HepG2 (cell line): ENCODE data around the gene OSGIN1. TPM values are rescaled to one million over a fixed set of nuclear protein-coding genes. Genes with fewer than 3 reads are reported as not detected.

Experiments
- ARNT2 ChIP-seq: sonication (generic); formaldehyde crosslinking; IDR thresholded peaks from 2 replicates; pipeline ENCODE4 v1.8.0; 2022; ENCODE audit warnings: mild to moderate bottlenecking, low read depth, missing genetic modification reagents, moderate library complexity
- CHCHD3 ChIP-seq: sonication (generic); formaldehyde crosslinking; IDR thresholded peaks from 2 replicates; pipeline ENCODE4 v1.8.0; 2022; ENCODE audit warnings: mild to moderate bottlenecking, missing genetic modification reagents, moderate library complexity
- DNMT3B ChIP-seq: conservative IDR thresholded peaks from 2 replicates; pipeline ENCODE4 v1.6.1; 2016; ENCODE audit warnings: missing biosample characterization, control low read depth
- ELF3 ChIP-seq: IDR thresholded peaks from 2 replicates; pipeline ENCODE4 v1.6.1; 2016; ENCODE audit warnings: missing genetic modification reagents, missing compliant biosample characterization
- KDM5A ChIP-seq: fragments of 200-600 bp; sonication (generic); IDR thresholded peaks from 2 replicates; pipeline ENCODE4 v1.7.0; 2018; ENCODE audit warnings: antibody characterized with exemption, mild to moderate bottlenecking, low read length, borderline replicate concordance
- MTA1 ChIP-seq: sonication (generic); formaldehyde crosslinking; IDR thresholded peaks from 2 replicates; pipeline ENCODE4 v1.4.0; 2020; ENCODE audit warnings: missing genetic modification reagents, mild to moderate bottlenecking, borderline replicate concordance
- SCMH1 ChIP-seq: sonication (generic); formaldehyde crosslinking; IDR thresholded peaks from 2 replicates; pipeline ENCODE4 v1.9.0; 2021; ENCODE audit warnings: missing genetic modification reagents, mild to moderate bottlenecking, borderline replicate concordance
- SKI ChIP-seq: fragments of 450-650 bp; IDR thresholded peaks from one replicate; pipeline ENCODE4 v1.6.1; 2018; ENCODE audit warnings: mild to moderate bottlenecking; ENCODE audit not compliant: partially characterized antibody
- ZFP36L2 ChIP-seq: sonication (generic); formaldehyde crosslinking; IDR thresholded peaks from 2 replicates; pipeline ENCODE4 v1.4.0; 2020; ENCODE audit warnings: missing genetic modification reagents
- ZNF672 ChIP-seq: sonication (generic); formaldehyde crosslinking; IDR thresholded peaks from 2 replicates; pipeline ENCODE4 v1.8.1; 2022; ENCODE audit warnings: missing genetic modification reagents
- ZNF709 ChIP-seq: sonication (generic); formaldehyde crosslinking; IDR thresholded peaks from 2 replicates; pipeline ENCODE4 v1.5.0; 2020; ENCODE audit warnings: mild to moderate bottlenecking, missing genetic modification reagents
- ZNF75D ChIP-seq: sonication (generic); formaldehyde crosslinking; IDR thresholded peaks from 2 replicates; pipeline ENCODE4 v1.8.1; 2023; ENCODE audit warnings: missing genetic modification reagents, mild to moderate bottlenecking, borderline replicate concordance
- polyA plus RNA-seq, 8 experiments: library from polyadenylated mRNA; depleted of rRNA in 3 of 8; stranded (reverse) in 7 of 8; unstranded in 1 of 8; fragments of >200 nt; fragmentation: Illumina TruSeq in 4 of 8; extraction: Trizol in 4 of 8; gene quantifications; 2 replicates each; pipeline versions ENCODE4 v1.2.1 to v1.2.3, GENCODE V29; 2011 to 2016; ENCODE audit warnings: low read depth in 4 of 8, missing spikeins in 1 of 8, mixed read lengths in 1 of 8; ENCODE audit not compliant: insufficient read depth in 1 of 8
- total RNA-seq, 5 experiments: library from RNA; depleted of rRNA; stranded (reverse); fragments of >200 nt; fragmentation: Illumina TruSeq; extraction: Trizol; gene quantifications; 2 replicates each; pipeline ENCODE4 v1.2.3, GENCODE V29; 2016; ENCODE audit warnings: low read depth in 1 of 5
- TF ChIP-seq, protein P1 (sequence below): sonication (generic); formaldehyde crosslinking; IDR thresholded peaks from one replicate; pipeline ENCODE4 v1.5.1; 2020; ENCODE audit warnings: mild to moderate bottlenecking, missing genetic modification reagents; ENCODE audit errors: not compliant biosample characterization
- TF ChIP-seq, protein P2 (sequence below): sonication (generic); formaldehyde crosslinking; IDR thresholded peaks from 2 replicates; pipeline ENCODE4 v1.4.0; 2020; ENCODE audit warnings: missing genetic modification reagents

Gene OSGIN1
- total and polyA plus RNA-seq, 2 of the 13 experiments (the other 11 are each of a cell fraction or from before 2014, with no cell fraction given), result 20.5 to 27.1 TPM

DNA sequence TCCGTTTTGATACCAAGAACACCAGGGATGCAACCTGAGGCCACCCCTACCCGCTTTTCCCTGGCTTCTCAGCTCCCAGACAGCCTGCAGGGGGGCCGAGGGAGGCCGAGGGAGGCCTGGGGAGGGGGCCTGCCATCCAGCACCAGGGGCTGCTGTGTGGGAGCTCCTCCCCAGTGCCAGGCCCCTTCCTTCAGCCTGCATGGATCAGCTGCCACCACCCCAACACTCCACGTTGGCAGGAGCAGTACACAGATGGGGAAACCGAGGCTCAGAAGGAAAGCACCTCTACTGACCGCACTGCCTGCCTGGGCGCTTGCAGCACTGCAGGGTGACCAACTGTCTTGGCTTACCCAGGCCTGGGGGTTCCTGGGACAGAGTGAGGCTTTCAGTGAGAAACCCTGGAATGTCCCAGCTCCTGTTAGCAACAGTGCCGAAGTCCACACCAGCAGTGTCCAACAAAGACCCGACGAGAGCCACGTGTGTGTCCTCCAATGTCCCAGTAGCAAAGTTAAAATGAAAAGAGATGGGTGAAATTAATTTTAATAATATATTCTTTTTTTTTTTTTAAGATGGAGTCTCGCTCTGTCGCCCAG, 5.3 kb upstream of the OSGIN1 start (continued):
- TF ChIP-seq, protein P1, sequence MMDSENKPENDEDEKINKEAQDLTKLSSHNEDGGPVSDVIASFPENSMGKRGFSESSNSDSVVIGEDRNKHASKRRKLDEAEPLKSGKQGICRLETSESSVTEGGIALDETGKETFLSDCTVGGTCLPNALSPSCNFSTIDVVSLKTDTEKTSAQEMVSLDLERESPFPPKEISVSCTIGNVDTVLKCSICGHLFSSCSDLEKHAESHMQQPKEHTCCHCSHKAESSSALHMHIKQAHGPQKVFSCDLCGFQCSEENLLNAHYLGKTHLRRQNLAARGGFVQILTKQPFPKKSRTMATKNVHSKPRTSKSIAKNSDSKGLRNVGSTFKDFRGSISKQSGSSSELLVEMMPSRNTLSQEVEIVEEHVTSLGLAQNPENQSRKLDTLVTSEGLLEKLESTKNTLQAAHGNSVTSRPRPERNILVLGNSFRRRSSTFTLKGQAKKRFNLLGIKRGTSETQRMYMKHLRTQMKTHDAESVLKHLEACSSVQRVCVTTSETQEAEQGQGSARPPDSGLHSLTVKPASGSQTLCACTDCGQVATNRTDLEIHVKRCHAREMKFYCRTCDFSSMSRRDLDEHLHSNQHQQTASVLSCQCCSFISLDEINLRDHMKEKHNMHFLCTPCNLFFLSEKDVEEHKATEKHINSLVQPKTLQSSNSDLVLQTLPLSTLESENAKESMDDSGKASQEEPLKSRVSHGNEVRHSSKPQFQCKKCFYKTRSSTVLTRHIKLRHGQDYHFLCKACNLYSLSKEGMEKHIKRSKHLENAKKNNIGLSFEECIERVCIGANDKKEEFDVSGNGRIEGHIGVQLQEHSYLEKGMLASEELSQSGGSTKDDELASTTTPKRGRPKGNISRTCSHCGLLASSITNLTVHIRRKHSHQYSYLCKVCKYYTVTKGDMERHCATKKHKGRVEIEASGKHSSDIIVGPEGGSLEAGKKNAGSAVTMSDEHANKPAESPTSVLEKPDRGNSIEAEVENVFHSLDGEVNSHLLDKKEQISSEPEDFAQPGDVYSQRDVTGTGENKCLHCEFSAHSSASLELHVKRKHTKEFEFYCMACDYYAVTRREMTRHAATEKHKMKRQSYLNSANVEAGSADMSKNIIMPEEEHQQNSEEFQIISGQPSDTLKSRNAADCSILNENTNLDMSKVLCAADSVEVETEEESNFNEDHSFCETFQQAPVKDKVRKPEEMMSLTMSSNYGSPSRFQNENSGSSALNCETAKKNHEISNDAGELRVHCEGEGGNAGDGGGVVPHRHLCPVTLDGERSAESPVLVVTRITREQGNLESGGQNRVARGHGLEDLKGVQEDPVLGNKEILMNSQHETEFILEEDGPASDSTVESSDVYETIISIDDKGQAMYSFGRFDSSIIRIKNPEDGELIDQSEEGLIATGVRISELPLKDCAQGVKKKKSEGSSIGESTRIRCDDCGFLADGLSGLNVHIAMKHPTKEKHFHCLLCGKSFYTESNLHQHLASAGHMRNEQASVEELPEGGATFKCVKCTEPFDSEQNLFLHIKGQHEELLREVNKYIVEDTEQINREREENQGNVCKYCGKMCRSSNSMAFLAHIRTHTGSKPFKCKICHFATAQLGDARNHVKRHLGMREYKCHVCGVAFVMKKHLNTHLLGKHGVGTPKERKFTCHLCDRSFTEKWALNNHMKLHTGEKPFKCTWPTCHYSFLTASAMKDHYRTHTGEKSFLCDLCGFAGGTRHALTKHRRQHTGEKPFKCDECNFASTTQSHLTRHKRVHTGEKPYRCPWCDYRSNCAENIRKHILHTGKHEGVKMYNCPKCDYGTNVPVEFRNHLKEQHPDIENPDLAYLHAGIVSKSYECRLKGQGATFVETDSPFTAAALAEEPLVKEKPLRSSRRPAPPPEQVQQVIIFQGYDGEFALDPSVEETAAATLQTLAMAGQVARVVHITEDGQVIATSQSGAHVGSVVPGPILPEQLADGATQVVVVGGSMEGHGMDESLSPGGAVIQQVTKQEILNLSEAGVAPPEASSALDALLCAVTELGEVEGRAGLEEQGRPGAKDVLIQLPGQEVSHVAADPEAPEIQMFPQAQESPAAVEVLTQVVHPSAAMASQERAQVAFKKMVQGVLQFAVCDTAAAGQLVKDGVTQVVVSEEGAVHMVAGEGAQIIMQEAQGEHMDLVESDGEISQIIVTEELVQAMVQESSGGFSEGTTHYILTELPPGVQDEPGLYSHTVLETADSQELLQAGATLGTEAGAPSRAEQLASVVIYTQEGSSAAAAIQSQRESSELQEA (CRISPR knock-in tag), result peak; percentile 23
- TF ChIP-seq MTA1 (CRISPR knock-in tag), result no peak
- TF ChIP-seq ARNT2, result no peak
- no peak for TF ChIP-seq ZNF672
- TF ChIP-seq ZFP36L2 (CRISPR knock-in tag), result no peak
- 0 out of 2 replicates have a peak, but pooled peaks have one; percentile 36 for TF ChIP-seq ZNF709 (CRISPR knock-in tag)
- TF ChIP-seq CHCHD3, result no peak
- no peak for TF ChIP-seq KDM5A
- TF ChIP-seq SKI, result no peak
- no peak for TF ChIP-seq SCMH1 (CRISPR knock-in tag)
- TF ChIP-seq, protein P2, sequence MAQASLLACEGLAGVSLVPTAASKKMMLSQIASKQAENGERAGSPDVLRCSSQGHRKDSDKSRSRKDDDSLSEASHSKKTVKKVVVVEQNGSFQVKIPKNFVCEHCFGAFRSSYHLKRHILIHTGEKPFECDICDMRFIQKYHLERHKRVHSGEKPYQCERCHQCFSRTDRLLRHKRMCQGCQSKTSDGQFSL (CRISPR knock-in tag), result no peak
- TF ChIP-seq DNMT3B, result no peak
- TF ChIP-seq ELF3, result no peak
- TF ChIP-seq ZNF75D (CRISPR knock-in tag), result no peak
